DOHH2 (cell line): Measurements from ENCODE around the gene DNA2.

ENCODE experiments used
- EZH2phosphoT487 ChIP-seq: fragments of 200-600 bp; sonication (generic); IDR thresholded peaks from 2 replicates; pipeline ENCODE4 v1.6.1; 2017; ENCODE audit warnings: borderline replicate concordance, mild to moderate bottlenecking, antibody characterized with exemption, low read length, moderate library complexity, mixed read lengths
- TF ChIP-seq, protein P1 (sequence below): fragments of 200-600 bp; sonication (generic); IDR thresholded peaks from one replicate; pipeline ENCODE4 v1.5.1; 2014; ENCODE audit warnings: antibody characterized with exemption, mild to moderate bottlenecking, low read depth, low read length; ENCODE audit not compliant: poor library complexity, severe bottlenecking

DNA sequence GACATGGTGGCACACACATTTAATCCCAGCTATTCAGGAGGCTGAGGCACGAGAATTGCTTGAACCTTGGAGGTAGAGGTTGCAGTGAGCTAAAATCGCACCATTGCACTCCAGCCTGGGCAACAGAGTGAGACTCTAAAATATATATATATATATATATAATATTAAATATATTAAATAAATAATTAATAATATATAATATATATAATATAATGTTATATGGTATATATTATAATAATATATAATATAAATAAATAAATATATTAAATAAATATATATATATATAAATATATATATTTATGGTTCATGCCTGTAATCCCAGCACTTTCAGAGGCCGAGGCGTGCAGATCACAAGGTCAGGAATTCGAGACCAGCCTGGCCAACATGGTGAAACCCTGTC lies 105.2 kb downstream of the DNA2 start:
- TF ChIP-seq, protein P1, sequence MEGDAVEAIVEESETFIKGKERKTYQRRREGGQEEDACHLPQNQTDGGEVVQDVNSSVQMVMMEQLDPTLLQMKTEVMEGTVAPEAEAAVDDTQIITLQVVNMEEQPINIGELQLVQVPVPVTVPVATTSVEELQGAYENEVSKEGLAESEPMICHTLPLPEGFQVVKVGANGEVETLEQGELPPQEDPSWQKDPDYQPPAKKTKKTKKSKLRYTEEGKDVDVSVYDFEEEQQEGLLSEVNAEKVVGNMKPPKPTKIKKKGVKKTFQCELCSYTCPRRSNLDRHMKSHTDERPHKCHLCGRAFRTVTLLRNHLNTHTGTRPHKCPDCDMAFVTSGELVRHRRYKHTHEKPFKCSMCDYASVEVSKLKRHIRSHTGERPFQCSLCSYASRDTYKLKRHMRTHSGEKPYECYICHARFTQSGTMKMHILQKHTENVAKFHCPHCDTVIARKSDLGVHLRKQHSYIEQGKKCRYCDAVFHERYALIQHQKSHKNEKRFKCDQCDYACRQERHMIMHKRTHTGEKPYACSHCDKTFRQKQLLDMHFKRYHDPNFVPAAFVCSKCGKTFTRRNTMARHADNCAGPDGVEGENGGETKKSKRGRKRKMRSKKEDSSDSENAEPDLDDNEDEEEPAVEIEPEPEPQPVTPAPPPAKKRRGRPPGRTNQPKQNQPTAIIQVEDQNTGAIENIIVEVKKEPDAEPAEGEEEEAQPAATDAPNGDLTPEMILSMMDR: no peak
- no peak for TF ChIP-seq EZH2phosphoT487
